ENCODE data around the gene APOL5.

APOL5 gene

DNA sequence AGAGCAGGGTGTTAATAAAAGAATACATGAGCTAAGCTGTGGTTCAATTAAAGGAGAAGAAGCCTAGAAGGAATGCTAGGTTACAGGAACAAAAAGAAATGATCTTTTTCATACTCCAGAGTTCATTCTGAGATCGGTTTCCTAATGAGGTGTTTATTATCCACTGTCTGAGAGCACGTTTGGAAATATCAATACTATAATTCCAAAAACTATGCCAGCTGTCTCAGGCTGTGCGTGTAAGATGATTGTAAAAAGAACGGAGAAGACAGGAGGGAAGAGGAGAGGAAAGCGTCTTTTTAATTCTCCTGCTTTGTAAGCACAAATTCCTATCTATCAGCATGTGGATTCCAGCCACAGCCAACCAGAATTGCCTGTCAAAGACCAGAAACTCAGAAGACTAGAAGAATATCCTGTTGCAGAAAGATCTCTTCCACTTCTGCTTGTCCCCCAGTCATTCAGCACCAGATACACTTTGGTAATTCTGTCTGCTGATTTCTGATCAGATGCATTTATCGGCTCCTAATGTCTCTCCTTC, 25.7 kb downstream of the APOL5 start:
- DNase-seq: no peak

DNA sequence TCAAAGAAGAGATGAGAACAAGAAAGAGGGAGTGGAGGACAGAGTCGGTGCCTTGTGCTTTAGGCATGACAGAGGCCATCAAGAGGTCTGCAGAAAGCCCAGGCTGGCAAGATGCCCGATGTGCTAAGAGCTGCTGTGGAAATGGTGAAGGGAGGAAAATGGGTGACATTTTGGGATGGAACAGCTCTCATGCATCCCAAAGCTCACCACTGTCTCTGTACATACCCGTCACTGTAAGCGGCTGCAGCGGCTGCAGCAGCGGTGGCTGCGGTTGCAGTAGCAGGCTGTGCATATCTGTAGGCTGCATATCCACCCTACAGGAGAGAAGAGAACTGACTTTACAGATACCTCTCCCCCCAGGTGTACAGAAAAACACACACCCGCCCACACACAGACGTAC, 28.6 kb downstream of the APOL5 start:
- no peak for DNase-seq

DNA sequence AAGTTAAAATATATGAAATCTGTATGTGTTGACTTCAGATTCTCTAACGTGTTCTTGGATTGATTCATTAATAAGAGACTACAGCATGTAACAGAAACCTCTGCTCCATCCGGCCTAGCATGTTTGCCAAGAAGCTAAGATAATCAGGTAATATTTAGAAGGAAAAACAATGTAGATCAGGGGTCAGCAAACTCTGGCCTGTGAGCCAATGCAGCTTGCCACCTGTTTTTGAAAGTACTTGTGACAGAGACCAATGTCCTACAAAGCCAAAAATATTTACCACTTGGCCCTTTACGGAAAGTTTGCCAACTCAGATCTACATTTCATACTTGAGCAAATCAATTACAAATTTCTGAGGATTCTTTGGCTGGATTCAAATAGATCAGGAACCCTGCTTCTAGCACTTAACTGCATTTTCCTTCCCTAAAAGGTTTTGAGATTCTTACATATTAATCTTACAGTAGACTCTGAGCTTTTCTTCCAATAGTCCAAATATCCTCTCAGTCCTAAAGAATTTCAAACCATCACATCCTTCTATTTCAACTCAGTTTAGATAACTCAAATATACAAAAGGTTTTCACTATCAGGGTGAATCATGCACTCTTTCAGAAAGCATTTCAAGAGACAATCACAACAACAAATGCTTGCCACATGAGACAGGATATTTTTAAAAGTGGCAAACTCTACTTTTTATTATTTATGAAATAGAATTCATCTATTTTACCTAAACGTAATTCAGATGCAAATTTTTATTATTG, 29.5 kb downstream of the APOL5 start:
- no peak for DNase-seq

DNA sequence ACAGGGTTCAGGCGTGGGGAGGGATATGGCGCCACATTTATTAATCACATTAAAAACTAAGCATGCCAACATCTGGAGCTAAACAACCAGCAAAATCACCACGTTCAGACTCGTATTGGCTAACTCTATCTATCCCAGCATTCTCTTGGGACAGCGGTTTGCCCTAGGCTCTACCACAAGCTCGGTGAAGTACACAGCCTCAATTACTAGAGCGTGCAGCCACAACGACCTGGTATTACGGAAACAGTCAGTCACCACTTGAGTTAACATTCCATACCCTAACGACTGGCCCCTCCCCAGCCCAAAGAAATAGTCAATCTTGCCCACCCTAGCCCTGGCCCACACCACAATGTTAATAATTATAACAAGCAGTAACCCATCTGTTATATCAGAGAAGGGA, 32.1 kb downstream of the APOL5 start:
- no peak for DNase-seq

DNA sequence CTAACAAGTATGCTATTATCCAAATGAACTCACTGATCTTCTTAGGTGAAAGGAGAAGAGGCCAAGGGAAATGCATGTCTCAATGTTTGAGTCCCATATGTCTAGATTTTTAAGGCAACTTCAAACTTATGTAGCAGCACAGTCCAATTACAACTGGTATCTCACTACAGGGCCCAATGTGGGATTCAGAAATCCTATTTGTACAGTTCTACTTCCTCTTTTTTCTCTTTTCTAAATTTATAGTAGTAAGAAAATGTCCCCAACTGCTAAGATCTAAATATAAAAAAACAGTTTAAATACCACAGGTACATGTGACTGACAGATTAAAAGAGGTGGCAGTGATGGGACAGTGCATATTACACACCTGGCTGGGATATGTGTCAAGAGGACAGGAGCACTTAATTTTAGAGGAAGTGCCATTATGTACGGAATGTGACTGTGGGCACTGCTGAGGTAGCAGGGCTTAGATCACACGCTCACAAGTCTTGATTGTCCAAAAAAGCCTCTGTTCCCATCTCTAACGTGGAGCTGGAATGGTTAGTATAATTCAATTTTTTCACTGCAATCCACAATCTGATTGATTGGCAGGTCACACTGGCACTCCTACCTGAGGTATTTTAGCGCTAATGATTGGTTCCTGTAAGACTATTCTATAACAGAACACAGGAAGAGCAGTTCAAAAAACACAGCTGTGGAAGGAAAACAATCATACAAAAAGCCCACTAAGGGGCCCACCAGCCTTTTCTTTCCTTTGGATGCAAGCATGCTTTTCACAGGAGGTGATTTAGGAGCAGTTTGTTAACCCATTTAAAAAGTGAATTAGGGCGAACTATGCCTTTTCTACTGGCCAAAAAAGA, 34.6 kb downstream of the APOL5 start:
- DNase-seq: no peak

DNA sequence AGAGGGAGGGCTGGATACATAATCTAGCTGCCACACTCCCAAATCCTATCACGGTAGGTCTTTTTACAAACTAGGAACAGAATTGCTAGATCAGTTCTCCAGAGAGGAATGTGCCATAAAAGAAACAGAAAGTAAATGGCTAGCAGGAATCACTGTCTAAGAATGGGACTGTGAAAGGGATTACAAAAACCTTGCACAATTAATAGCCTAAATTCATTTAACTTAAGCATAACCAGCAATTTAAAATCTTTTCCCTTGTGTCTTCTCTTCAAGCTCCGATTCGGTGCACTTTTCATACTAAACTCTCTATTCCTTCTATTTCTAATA, 35.2 kb downstream of the APOL5 start:
- no peak for DNase-seq

DNA sequence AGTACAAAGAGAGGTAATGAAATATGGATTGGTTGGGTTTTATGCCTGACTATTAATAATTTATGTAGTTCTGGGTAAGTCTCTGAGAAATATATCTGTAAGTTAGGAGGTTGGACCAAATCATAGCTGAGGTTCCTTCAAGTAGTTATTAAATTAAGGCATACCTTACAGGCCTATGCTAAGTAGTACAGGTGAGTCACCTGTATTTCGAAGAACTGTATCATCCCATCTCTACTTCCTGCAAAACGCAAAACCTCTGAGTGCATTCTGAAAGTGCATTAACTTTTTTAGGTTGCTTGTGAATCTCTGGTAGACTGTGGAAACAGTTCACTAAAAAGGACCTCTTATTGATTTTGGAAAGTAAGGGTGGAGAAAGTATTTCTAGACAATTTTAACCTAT, 37.1 kb downstream of the APOL5 start:
- no peak for DNase-seq

DNA sequence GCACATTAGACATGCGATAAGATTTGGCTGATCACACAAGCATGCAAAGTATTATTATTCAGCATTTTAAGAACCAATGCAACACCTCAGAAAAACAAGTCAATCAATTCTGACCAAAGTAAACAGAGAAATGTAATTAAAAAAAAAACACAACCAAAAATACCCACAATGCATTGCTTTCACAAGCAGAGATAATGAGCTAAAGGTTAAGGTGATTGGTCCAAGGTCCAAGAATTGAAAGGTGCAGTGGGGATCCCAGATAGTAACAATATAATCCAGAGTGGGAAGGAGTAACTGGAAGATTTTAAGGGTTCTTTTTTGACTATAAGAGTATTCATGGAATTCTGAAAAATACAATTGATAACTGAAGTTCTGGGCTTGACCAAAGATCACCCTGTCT, 39.0 kb downstream of the APOL5 start:
- no peak for DNase-seq

DNA sequence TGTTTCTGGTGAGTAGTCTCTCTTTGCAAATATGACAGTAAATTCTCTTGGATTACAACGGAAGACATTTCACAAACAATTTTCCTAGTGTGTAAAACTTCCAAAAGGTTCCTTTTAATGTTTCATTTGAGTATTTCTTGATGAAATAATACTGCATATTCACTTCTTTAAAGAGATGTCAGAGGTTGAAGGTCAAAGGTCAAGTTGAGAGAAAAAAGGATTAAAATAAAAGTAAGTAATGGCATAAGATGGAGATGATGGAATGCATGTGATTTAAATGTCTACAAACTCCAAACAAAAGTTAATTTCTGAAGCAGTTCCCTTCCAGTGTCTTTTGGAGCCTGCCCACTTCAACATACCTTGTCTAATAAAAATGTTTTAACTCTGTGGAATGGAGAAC, 40.7 kb downstream of the APOL5 start:
- DNase-seq: no peak

DNA sequence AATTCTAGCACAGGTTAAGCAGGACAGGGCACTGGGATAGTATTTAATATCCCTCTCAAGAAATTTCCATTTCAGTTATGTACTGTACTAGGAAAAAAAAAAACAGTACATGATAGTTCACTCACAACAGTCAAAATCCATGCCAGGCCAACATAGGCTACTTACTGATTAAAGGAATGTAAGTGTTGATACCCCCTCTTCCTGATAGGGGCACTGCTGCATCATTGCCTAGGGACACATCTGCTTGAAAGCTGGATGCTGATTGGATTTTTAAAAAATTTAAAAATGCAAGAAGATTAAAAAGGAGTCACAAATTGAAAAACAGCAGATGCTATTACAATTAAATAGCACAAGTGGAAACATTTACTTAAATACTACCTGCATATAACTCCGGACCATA, 43.4 kb downstream of the APOL5 start:
- no peak for DNase-seq

DNA sequence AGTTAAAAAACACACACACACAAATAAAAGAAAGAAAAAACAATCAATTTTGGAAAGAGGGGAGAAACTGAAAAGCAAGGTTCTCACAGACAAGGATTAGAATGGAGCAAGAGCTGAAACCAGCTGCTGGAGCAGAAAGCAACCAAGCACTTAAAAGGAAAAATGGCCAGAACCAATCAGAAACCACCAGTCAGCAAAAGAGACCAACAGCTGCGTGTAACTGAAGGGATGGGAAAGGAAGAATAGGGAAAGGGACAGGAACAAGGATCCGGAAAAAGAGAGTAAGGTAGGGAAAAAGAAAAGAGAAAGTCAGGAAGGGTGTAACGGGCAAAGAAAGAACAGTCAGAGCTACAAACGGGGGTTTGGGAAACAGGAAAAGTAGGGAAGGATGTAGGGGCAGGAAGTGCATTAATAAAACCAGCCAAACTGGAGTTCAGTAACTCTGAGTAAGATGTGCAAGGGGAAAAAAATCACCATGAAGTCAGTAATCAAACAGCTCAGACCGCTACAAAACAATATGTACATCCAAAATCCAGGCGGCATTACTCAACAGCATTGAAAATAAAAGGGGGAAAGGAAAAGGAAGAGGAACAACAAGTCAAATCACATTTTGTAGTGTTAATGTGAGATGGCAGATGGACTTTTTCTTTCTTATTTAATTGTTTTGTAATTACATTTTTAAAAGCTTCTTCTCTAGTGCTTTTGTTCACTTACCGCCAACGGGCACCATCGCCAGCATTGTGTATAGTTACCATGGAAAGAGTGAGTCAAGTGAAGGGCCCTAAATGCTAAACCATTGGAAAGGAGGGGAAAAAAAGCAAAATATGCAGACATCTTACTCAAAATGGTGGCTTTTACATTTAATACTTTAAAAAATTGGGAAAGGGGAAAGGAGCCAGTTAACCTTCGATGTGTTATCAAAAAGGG, 49.2 kb downstream of the APOL5 start:
- DNase-seq: no peak

DNA sequence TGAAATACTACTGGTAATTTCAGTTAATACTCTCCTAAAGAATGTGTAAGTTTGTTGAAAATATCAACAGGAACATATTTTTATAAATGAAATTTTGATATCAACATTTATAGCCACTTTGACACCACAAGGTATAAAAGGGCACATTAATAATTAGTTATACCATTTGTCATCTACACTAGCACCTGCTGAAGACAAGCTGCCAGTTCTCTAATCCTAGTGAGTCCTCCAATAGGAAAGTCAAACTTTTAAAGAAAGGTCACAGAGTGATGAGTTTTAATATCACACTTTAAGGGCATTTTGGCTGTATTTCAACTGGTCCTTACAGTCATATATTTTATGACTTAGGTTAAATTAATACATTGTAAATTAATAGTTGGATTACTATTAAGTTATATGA, 52.3 kb downstream of the APOL5 start:
- no peak for DNase-seq

DNA sequence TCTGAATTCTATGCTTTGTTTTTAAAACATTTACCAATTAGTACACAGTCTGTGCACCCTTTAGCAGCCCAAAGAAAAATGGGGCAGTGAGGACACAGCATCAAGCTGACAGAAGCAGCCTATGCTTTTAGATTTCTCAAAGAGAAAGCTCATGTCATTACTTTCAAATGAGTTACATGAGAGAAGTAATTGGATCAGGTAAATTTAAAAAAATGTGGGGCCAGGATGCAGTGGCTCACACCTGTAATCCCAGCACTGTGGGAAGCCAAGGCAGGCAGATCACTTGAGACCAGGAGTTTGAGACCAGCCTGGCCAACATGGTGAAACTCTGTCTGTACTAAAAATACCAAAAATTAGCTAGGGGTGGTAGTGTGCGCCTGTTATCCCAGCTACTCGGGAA, 57.7 kb downstream of the APOL5 start:
- no peak for DNase-seq

DNA sequence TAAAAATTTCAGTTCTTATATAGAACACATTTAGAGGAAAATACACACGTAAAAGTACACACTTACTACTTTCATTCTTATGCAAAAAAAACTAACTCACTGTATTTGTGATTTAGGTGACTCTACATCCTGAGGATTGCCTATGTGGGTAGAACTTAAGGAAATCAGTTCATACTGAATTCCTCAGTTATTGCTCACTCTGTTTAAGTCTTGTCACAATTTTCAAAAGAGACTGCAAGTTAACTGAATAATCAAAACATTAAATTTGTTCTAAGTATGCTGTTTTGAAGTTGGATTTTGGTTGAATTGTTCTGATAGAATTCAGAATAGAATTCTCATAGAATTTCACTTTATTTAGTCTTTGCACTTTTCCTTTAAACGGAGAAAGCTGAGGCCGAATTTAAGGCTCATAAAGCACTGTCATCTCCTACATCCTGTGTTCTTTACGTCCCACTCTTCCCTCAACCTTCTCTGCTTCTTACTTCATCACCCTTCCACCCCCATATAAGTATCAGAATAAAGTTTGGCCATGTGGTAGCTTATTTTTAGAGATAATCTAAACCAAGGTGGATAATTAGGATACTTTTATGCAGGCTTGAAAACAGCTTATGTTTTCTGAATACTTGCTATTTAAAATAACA, 59.8 kb downstream of the APOL5 start:
- DNase-seq: no peak

All from T-helper 9 cell (primary cell).